Renal cortical epithelial cell (primary cell): Measurements from ENCODE around the gene KRTAP5-3. TPM values are rescaled to one million over a fixed set of nuclear protein-coding genes. Genes with fewer than 3 reads are reported as not detected.

ENCODE experiments used
- DNase-seq: peaks from one replicate; pipeline ENCODE4 v3.0.0-alpha.2; 2011; ENCODE audit warnings: low read depth
- total RNA-seq: library from RNA; depleted of rRNA; stranded (reverse); fragments of >200 nt; gene quantifications from 2 replicates; pipeline ENCODE4 v1.2.3, GENCODE V29; 2014

Gene KRTAP5-3
- total RNA-seq, 1 donor from 2014 or later: not detected

GRCh38 chr11:1643146-1643690 is 35.0 kb upstream of the KRTAP5-3 start:
- no peak for DNase-seq

GRCh38 chr11:1642288-1643145 is 34.3 kb upstream of the KRTAP5-3 start:
- DNase-seq: no peak

GRCh38 chr11:1641096-1641495 is 32.8 kb upstream of the KRTAP5-3 start:
- no peak for DNase-seq

- DNase-seq: no peak
Observed at GRCh38 chr11:1640076-1640946, 32.0 kb upstream of the KRTAP5-3 start.

GRCh38 chr11:1639666-1640065 is 31.4 kb upstream of the KRTAP5-3 start:
- DNase-seq: no peak

GRCh38 chr11:1639102-1639620 is 30.9 kb upstream of the KRTAP5-3 start:
- no peak for DNase-seq

GRCh38 chr11:1638344-1638743 is 30.1 kb upstream of the KRTAP5-3 start:
- DNase-seq: no peak

GRCh38 chr11:1637628-1638027 is 29.4 kb upstream of the KRTAP5-3 start:
- no peak for DNase-seq

- DNase-seq: no peak
Observed at GRCh38 chr11:1636291-1636950, 28.2 kb upstream of the KRTAP5-3 start.

- DNase-seq: no peak
Observed at GRCh38 chr11:1633864-1634263, 25.6 kb upstream of the KRTAP5-3 start.

GRCh38 chr11:1632053-1632714 is 23.9 kb upstream of the KRTAP5-3 start:
- DNase-seq: no peak

GRCh38 chr11:1631066-1631568 is 22.9 kb upstream of the KRTAP5-3 start:
- no peak for DNase-seq

GRCh38 chr11:1630271-1630670 is 22.0 kb upstream of the KRTAP5-3 start:
- no peak for DNase-seq

GRCh38 chr11:1629326-1630185 is 21.3 kb upstream of the KRTAP5-3 start, which contains the start of gene KRTAP5-5:
KRTAP5-5 (plus strand) TSS chr11:1629775; CDS start chr11:1629841, 66 bp downstream.
- no peak for DNase-seq

GRCh38 chr11:1628506-1629325 is 20.5 kb upstream of the KRTAP5-3 start:
- no peak for DNase-seq

- DNase-seq: no peak
Observed at GRCh38 chr11:1625541-1625940, 17.3 kb upstream of the KRTAP5-3 start.

GRCh38 chr11:1624621-1625020 is 16.4 kb upstream of the KRTAP5-3 start:
- DNase-seq: no peak

GRCh38 chr11:1623716-1624115 is 15.5 kb upstream of the KRTAP5-3 start:
- no peak for DNase-seq

- no peak for DNase-seq
Observed at GRCh38 chr11:1622086-1622485, 13.8 kb upstream of the KRTAP5-3 start, which contains the start of gene KRTAP5-4. KRTAP5-4 (minus strand) TSS chr11:1622138; CDS start chr11:1622093, 45 bp downstream.
